Measurements from ENCODE around the gene ZKSCAN1. TPM values are rescaled to one million over a fixed set of nuclear protein-coding genes. Genes with fewer than 3 reads are reported as not detected.
"Not testable (repeated sequence)": the region's sequence is repeated elsewhere in the genome, so short reads cannot be mapped to it uniquely, and the experiment has no call there.

The ZKSCAN1 gene
- 66.5 and 69.5 TPM in 2 replicates for total RNA-seq (2021)
- Bru-seq, nascent RNA: percentile 92 among the genes with signal in this experiment
- percentile 96 among the genes with signal in this experiment for BruChase-seq, experiment 1, labeled RNA remaining after a 2-hour chase
- percentile 96 among the genes with signal in this experiment for BruChase-seq, experiment 2, labeled RNA remaining after a 6-hour chase
- long read RNA-seq, full-length matches to known transcripts: 16 of 42 reads
- long read RNA-seq, partial matches to known transcripts: 4 of 42 reads
- long read RNA-seq, other reads (novel, unspliced or antisense): 22 of 42 reads

DNA sequence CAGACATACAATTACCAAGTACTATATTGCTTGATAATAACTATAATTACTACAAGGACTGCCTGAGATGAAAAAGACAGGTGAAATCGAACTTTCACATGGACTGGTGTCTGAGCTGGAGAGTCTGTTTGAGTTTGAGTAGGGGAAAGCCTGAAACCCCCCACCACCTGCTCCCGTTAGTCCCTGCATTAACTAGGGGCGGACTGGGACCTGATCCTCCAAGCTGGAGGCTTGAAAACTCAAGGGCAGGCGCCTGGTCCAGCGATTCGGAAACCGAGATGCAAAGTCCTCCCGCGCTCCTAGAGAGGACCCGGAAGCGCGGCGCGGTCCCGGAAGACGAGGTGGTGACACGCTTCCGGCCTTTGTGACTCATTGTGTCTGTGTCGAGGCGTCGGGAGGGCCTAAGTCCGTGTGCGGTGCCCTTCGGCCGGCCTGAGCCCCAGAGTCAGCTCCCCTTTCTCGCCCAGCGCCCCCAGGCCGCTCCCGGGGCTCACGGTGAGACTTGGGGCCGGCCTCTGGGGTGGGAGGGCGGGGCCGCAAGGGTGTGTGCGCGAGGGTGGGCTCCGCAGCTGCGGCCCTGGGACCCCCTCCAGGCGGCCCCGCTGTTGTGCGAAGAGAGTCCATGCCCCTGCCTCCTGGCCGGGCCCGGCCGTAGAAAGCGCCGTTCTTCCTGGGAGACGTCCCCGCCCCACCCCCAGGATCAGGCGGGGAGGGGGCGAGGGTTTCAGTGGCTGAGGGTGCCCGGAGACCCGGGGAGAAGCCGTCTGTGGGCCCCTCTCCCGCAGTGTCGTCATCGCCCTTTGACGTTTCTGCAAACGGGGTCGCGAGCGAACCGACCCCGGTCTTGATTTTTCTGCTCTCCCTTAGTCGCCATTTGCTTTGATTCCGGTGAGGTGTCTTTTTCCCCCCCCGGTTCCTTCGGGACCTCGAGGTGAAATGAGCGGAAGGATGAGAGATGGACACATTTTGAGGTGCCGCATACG is at the start of gene ZKSCAN1:
Gene ZKSCAN1, plus strand, starts transcription at position 365 of the 983 bp plus-strand sequence. CDS start 7,911 bp downstream, outside the sequence.
- ChIA-PET POLR2A (ENCODE audit: low non-redundant PET) (interaction anchor here (0.6 kb wide), 3 partner anchors 14 to 81 kb away, joined by 4 read pairs; no protein-coding TSS in a partner anchor), CTCF (interaction anchor here (0.6 kb wide), 1 partner anchor 38 kb away, joined by 6 read pairs; no protein-coding TSS in a partner anchor)
- no peaks in the 10 kb centered on the region for H3K9me3 ChIP-seq (ENCODE audit: low read depth, low read length, poor library complexity, severe bottlenecking)
- peak within 1 kb of the TSS; percentile 76 for H3K4me3 ChIP-seq (ENCODE audit: low read depth, low read length, poor library complexity, severe bottlenecking)
- TF ChIP-seq EZH2 (IDR thresholded peaks at IDR 0.05; ENCODE audit: borderline replicate concordance, low read depth, low read length, poor library complexity, severe bottlenecking): no peak
- TF ChIP-seq, protein P1, sequence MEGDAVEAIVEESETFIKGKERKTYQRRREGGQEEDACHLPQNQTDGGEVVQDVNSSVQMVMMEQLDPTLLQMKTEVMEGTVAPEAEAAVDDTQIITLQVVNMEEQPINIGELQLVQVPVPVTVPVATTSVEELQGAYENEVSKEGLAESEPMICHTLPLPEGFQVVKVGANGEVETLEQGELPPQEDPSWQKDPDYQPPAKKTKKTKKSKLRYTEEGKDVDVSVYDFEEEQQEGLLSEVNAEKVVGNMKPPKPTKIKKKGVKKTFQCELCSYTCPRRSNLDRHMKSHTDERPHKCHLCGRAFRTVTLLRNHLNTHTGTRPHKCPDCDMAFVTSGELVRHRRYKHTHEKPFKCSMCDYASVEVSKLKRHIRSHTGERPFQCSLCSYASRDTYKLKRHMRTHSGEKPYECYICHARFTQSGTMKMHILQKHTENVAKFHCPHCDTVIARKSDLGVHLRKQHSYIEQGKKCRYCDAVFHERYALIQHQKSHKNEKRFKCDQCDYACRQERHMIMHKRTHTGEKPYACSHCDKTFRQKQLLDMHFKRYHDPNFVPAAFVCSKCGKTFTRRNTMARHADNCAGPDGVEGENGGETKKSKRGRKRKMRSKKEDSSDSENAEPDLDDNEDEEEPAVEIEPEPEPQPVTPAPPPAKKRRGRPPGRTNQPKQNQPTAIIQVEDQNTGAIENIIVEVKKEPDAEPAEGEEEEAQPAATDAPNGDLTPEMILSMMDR (conservative IDR thresholded peaks at IDR 0.05; ENCODE audit: low read depth, low read length): no peak
- peaks cover 11% of the 10 kb centered on the region for H3K4me1 ChIP-seq (ENCODE audit: insufficient read depth, low read length, poor library complexity, severe bottlenecking)
- intact Hi-C loops (cut with micrococcal nuclease; ENCODE audit: unreplicated experiment): no loop called here
- peak; percentile 96 for DNase-seq (ENCODE audit: low spot score)
- H3K27ac ChIP-seq (ENCODE audit: low read depth, low read length, poor library complexity, severe bottlenecking): peak within 1 kb of the TSS; percentile 88
- H3K27me3 ChIP-seq (replicated peaks; ENCODE audit: insufficient read depth, low read depth, low read length, poor library complexity): no peaks in the 10 kb centered on the region
- TSS peak; percentile 58 for BruUV-seq (replicated peaks)
- H3K36me3 ChIP-seq (ENCODE audit: insufficient read depth, low read length, poor library complexity, severe bottlenecking): no peaks in the 10 kb centered on the region

DNA sequence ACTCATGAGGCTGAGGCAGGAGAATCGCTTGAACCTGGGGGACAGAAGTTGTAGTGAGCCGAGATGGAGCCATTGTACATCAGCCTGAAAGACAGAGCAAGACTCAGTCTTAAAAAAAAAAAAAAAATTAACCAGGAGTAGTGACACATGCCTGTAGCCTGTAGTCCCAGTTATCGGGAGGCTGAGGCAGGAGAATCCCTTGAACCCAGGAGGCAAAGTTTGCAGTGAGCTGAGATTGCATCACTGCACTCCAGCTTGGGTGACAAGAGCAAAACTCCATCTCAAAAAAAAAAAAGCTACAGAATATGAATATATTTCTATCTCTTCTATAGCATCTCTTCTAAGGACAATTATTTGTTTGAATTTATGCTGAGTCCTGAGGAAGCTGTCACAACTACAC is 46.1 kb upstream of the ZKSCAN1 start:
- BruUV-seq (replicated peaks): no TSS peak
- no peaks in the 10 kb centered on the region for H3K4me1 ChIP-seq (ENCODE audit: insufficient read depth, low read length, poor library complexity, severe bottlenecking)
- peaks cover 36% of the 10 kb centered on the region for H3K27me3 ChIP-seq (replicated peaks; ENCODE audit: insufficient read depth, low read depth, low read length, poor library complexity)
- no peak overlapping the region for H3K4me3 ChIP-seq (ENCODE audit: low read depth, low read length, poor library complexity, severe bottlenecking)
- TF ChIP-seq, protein P1 (conservative IDR thresholded peaks at IDR 0.05; ENCODE audit: low read depth, low read length): no peak
- TF ChIP-seq EZH2 (IDR thresholded peaks at IDR 0.05; ENCODE audit: borderline replicate concordance, low read depth, low read length, poor library complexity, severe bottlenecking): no peak
- POLR2A ChIA-PET (ENCODE audit: low non-redundant PET): no interaction called here
- intact Hi-C loops (cut with micrococcal nuclease; ENCODE audit: unreplicated experiment): no loop called here
- no peaks in the 10 kb centered on the region for H3K9me3 ChIP-seq (ENCODE audit: low read depth, low read length, poor library complexity, severe bottlenecking)
- no peak overlapping the region for H3K27ac ChIP-seq (ENCODE audit: low read depth, low read length, poor library complexity, severe bottlenecking)
- DNase-seq (ENCODE audit: low spot score): no peak
- no peaks in the 10 kb centered on the region for H3K36me3 ChIP-seq (ENCODE audit: insufficient read depth, low read length, poor library complexity, severe bottlenecking)
- CTCF ChIA-PET: interaction anchor here (0.8 kb wide), 1 partner anchor 64 kb away, joined by 5 read pairs; no protein-coding TSS in a partner anchor

DNA sequence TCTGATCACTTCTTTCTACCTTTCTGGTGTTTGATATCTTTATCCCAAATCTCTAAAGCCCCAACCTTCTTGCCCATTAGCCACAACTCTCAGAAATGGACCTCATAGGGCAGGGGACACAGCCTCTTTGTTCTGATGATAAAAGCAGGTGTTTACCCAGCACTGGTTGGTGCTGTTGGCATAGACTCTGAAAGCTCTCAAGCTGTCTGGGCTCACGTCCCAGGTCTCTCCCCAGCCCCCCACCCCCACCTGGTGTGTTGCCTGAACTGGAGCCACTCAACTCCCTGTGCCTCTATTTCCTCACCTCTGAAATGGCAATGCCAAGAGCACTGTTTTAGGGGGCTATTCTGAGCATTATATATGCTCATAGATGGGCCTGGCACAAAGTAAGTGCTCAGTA is 45.6 kb upstream of the ZKSCAN1 start:
- H3K27ac ChIP-seq (ENCODE audit: low read depth, low read length, poor library complexity, severe bottlenecking); DNase-seq (ENCODE audit: low spot score); H3K9me3 ChIP-seq (ENCODE audit: low read depth, low read length, poor library complexity, severe bottlenecking); BruUV-seq (replicated peaks); CTCF ChIA-PET; intact Hi-C loops (cut with micrococcal nuclease; ENCODE audit: unreplicated experiment); H3K36me3 ChIP-seq (ENCODE audit: insufficient read depth, low read length, poor library complexity, severe bottlenecking); H3K4me3 ChIP-seq (ENCODE audit: low read depth, low read length, poor library complexity, severe bottlenecking); POLR2A ChIA-PET (ENCODE audit: low non-redundant PET); H3K4me1 ChIP-seq (ENCODE audit: insufficient read depth, low read length, poor library complexity, severe bottlenecking): not testable (repeated sequence)
- H3K27me3 ChIP-seq (replicated peaks; ENCODE audit: insufficient read depth, low read depth, low read length, poor library complexity): peaks cover 31% of the 10 kb centered on the region

Data from A673 (cell line).